Right atrium auricular region (tissue), 2 donors: Measurements from ENCODE around the gene PTGR1. TPM values are rescaled to one million over a fixed set of nuclear protein-coding genes. Genes with fewer than 3 reads are reported as not detected.
"Not testable (repeated sequence)": the region's sequence is repeated elsewhere in the genome, so short reads cannot be mapped to it uniquely, and the experiment has no call there.

Experiments used
- DNase-seq: peaks from one replicate; pipeline ENCODE4 v3.0.0-alpha.2; 2019; ENCODE audit warnings: low spot score
- H3K27ac ChIP-seq, 2 donors: fragments of 200-600 bp; sonication (generic); 1 replicate in 1 of 2; 2 replicates in 1 of 2; pipeline ENCODE4 v1.5.1; 2016 to 2019
- H3K27me3 ChIP-seq, 2 donors: fragments of 200-600 bp; sonication (generic); one replicate each; pipeline versions ENCODE4 v1.5.1 to v1.6.0; 2017 to 2019
- H3K36me3 ChIP-seq: fragments of 200-600 bp; sonication (generic); one replicate; pipeline ENCODE4 v1.5.1; 2016
- H3K4me1 ChIP-seq, 2 donors: fragments of 200-600 bp; sonication (generic); one replicate each; pipeline versions ENCODE4 v1.5.1 to v1.6.0; 2017 to 2019
- H3K4me3 ChIP-seq, 2 donors: fragments of 200-600 bp; sonication (generic); 1 replicate in 1 of 2; 2 replicates in 1 of 2; pipeline ENCODE4 v1.5.1; 2017 to 2019; ENCODE audit warnings: mild to moderate bottlenecking in 1 of 2, moderate library complexity in 1 of 2
- H3K9me3 ChIP-seq, 2 donors: fragments of 200-600 bp; sonication (generic); one replicate each; pipeline ENCODE4 v1.5.1; 2019
- total RNA-seq, 2 donors: library from RNA; depleted of rRNA; stranded (reverse); fragments of >200 nt; gene quantifications; one replicate each; pipeline ENCODE4 v1.1.0, GENCODE V29; 2016
- TF ChIP-seq, protein P1 (sequence below), 2 donors: fragments of 200-600 bp; sonication (generic); IDR thresholded peaks; one replicate each; pipeline ENCODE4 v1.5.1; 2019; ENCODE audit warnings: antibody characterized with exemption in 2 of 2

The PTGR1 gene
- total RNA-seq, 2 donors from 2014 or later = 23.9 to 38.8 TPM

DNA sequence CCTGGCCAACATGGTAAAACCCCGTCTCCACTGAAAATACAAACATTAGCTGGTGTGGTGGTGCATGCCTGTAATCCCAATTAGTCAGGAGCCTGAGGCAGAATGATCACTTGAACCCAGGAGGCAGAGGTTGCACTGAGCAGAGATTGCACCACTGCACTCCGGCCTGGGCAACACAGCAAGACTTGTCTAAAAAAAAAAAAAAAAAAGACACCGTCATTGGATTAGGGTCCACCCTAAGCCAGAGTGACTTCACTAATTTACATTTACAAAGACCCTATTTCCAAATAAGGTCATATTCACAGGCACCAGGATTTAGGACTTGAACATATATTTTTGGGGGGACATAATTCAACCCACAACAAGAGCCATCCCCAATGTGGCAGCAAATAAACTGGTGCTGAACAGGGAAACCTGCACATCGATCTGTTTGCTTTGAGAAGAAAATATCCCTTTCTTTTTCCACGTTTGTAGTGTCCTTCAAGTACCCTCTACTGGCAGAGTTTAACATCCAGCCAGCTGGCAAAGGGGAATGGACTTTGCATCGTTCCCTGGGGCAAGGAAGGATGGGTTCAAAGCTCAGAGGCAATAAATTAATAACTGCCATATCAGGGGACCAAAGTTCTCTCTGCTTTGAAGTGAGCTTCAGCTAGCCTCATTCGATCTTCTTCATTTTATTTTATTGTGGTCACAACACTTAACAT is 28.0 kb upstream of the PTGR1 start:
- Histone ChIP-seq H3K27ac (no peak overlapping the region), H3K4me1 (peaks cover 0 to 14% of the 10 kb centered on the region in 2 donors), H3K36me3 (no peaks in the 10 kb centered on the region), H3K9me3 (no peaks in the 10 kb centered on the region), H3K27me3 (no peaks in the 10 kb centered on the region), H3K4me3 (no peak overlapping the region)
- TF ChIP-seq, protein P1, sequence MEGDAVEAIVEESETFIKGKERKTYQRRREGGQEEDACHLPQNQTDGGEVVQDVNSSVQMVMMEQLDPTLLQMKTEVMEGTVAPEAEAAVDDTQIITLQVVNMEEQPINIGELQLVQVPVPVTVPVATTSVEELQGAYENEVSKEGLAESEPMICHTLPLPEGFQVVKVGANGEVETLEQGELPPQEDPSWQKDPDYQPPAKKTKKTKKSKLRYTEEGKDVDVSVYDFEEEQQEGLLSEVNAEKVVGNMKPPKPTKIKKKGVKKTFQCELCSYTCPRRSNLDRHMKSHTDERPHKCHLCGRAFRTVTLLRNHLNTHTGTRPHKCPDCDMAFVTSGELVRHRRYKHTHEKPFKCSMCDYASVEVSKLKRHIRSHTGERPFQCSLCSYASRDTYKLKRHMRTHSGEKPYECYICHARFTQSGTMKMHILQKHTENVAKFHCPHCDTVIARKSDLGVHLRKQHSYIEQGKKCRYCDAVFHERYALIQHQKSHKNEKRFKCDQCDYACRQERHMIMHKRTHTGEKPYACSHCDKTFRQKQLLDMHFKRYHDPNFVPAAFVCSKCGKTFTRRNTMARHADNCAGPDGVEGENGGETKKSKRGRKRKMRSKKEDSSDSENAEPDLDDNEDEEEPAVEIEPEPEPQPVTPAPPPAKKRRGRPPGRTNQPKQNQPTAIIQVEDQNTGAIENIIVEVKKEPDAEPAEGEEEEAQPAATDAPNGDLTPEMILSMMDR (IDR thresholded peaks at IDR 0.05) = no peak
- DNase-seq = no peak

DNA sequence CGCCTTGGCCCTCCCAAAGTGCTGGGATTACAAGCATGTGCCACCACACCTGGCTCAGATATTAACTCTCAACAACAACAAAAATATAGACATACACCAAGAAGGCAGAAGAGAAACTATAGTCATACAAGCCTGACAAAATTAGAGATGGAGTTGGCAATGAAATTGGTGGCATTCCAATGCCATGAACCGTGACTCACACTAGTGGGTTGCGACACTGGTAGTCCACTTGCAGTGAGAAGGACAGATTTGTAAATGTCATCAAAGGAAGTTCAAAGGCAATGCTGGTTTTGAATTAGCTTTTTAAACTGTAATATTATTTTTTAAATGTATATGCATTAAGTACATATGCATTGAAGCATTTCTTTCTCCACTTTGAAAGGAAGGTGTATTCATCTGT is 23.2 kb upstream of the PTGR1 start:
- Histone ChIP-seq H3K36me3 (no peaks in the 10 kb centered on the region), H3K27me3 (no peaks in the 10 kb centered on the region), H3K9me3 (no peaks in the 10 kb centered on the region), H3K27ac (no peak overlapping the region), H3K4me3 (no peak overlapping the region), H3K4me1 (no peaks in the 10 kb centered on the region)
- TF ChIP-seq, protein P1 (IDR thresholded peaks at IDR 0.05) = no peak
- DNase-seq = peak; percentile 66

DNA sequence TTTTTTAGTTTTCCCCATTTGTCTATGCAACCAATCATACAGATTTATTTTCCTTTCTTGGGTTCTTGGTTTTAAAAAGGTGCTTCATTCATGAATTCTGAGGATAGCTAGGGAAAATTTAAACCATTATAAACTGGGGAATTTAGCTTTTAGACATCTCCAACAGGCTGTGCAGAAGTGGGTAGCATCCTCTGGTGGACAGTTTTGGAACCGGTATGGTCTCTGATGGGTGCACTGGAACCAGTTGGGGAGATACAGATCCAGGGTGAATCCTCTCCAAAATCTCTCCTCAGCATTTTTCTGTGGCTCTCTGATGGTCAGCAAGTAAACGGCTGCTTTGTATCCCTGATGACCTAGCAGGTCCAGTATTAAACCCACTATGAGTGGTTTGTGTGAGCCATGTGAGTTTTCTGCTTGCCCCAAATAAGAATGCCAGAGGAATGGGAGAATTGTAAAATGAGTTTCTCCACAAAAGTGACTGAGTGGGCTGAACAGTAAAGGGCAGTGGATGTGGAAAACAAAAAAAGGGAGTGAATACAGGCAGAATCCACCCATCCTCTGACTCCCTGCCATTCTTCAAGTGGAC is 22.5 kb upstream of the PTGR1 start:
- DNase-seq = no peak
- no peak overlapping the region for H3K4me3 ChIP-seq
- TF ChIP-seq, protein P1 (IDR thresholded peaks at IDR 0.05) = peak; percentile 46 to 95
- H3K9me3 ChIP-seq = no peaks in the 10 kb centered on the region
- H3K27ac ChIP-seq = no peak overlapping the region
- H3K4me1 ChIP-seq = no peaks in the 10 kb centered on the region
- no peaks in the 10 kb centered on the region for H3K27me3 ChIP-seq
- H3K36me3 ChIP-seq = no peaks in the 10 kb centered on the region

DNA sequence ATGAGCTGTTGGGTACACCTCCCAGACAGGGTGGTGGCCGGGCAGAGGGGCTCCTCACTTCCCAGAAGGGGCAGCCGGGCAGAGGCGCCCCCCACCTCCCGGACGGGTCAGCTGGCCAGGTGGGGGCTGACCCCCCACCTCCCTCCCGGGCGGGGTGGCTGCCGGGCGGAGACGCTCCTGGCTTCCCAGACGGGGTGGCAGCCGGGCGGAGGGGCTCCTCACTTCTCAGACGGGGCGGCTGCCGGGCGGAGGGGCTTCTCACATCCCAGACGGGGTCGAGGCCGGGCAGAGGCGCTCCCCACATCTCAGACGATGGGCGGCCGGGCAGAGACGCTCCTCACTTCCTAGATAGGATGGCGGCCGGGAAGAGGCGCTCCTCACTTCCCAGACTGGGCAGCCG is 17.9 kb upstream of the PTGR1 start:
- not testable (repeated sequence) for DNase-seq

DNA sequence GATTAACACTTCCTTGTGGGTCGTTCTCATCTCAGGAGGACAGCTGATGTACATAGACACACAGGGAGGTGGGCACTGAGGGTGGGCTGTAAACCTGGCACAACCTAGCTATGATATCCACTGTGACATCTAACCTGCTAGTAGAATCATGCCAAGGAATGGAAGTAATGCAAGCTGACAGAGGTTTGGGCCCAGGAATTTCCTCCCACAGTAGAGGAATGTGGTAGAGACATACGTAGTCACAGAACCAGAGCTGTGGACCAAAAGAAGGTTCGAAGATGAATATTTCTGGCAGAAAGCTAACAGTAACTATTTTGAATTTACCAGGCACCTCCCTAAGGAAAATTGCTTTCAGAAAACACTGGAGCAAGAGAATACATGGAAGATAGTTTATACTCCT is 16.5 kb upstream of the PTGR1 start:
- no peak overlapping the region for H3K4me3 ChIP-seq
- H3K9me3 ChIP-seq = no peaks in the 10 kb centered on the region
- DNase-seq = no peak
- H3K4me1 ChIP-seq = no peaks in the 10 kb centered on the region
- no peak overlapping the region for H3K27ac ChIP-seq
- no peaks in the 10 kb centered on the region for H3K27me3 ChIP-seq
- TF ChIP-seq, protein P1 (IDR thresholded peaks at IDR 0.05) = no peak
- no peaks in the 10 kb centered on the region for H3K36me3 ChIP-seq

More for the DNA sequence above, 17.9 kb upstream of the PTGR1 start:
- not testable (repeated sequence) for H3K9me3 ChIP-seq, H3K27ac ChIP-seq, H3K4me3 ChIP-seq, H3K27me3 ChIP-seq, H3K4me1 ChIP-seq, H3K36me3 ChIP-seq

DNA sequence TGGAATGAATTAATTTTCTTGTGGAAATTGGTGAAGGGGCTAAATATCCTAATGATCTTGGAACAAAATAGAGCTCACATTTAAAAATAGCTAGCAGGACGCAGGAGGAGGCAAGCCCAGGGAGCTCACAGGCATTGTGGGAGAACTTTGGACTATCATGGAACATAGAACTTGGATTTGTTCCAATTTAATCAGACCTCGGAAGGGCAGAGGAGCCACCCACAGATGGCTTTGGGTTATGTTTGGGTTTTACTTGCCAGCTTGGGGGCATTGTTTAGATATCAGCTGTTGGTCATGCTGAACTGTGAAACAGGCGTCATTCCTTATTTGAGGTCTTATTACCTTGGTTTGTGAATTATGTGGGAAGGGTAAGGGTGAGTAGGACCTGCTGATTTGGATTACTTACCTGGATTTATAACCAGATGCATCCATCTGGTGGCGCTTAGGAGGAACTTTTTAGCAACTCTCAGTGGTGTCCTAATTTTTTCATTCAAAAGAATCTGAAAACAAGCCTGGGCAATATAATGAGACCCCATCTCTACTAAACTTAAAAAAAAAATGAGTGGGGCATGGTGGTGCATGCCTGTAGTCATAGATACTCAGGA is 14.1 kb upstream of the PTGR1 start:
- TF ChIP-seq, protein P1 (IDR thresholded peaks at IDR 0.05) = no peak
- Histone ChIP-seq H3K27ac (no peak overlapping the region), H3K9me3 (no peaks in the 10 kb centered on the region), H3K4me1 (no peaks in the 10 kb centered on the region), H3K27me3 (no peaks in the 10 kb centered on the region), H3K36me3 (no peaks in the 10 kb centered on the region), H3K4me3 (no peak overlapping the region)
- DNase-seq = no peak
